IMR-90 (cell line): Measurements from ENCODE around the gene FAAP20.

Experiments
- CTCF ChIP-seq: conservative IDR thresholded peaks from 2 replicates; pipeline ENCODE4 v1.5.1; 2012; ENCODE audit warnings: mild to moderate bottlenecking, low read depth, low read length, improper control_type of control experiment
- POLR2A ChIP-seq: IDR thresholded peaks from 2 replicates; pipeline ENCODE4 v1.6.1; 2012; ENCODE audit warnings: mild to moderate bottlenecking, low read depth, low read length
- RAD21 ChIP-seq: IDR thresholded peaks from 2 replicates; pipeline ENCODE4 v1.6.1; 2012; ENCODE audit warnings: low read length, improper control_type of control experiment

- TF ChIP-seq CTCF = no peak
- TF ChIP-seq RAD21 = no peak
- TF ChIP-seq POLR2A = no peak
Measured at GRCh38 chr1:2236695-2237677, 42.4 kb upstream of the FAAP20 start.
